CD4-positive, alpha-beta T cell treated with Interleukin-10 for 1 hour (primary cell): ENCODE results near the gene SIGLEC8.
"Not testable (repeated sequence)": the region's sequence is repeated elsewhere in the genome, so short reads cannot be mapped to it uniquely, and the experiment has no call there.

ENCODE experiments used
- DNase-seq: peaks from one replicate; pipeline ENCODE4 v3.0.0-alpha.2; 2020

SIGLEC8 gene

DNA sequence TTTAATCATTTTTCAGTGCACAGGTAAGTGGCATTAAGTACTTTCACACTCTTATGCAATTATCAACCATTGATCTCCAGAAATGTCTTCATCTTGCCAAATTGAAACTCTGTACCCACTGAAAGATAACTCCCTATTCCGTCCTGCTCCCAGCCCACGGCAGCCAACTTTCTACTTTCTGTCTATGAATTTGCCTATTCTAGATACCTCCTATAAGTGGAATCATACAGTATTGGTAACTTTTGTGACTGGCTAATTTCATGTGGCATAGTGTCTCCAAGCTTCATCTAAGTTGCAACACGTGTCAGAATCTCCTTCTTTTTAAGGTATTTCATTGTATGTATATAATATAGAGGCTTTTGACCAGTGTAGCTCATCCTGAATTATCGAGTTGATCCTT, 14.4 kb upstream of the SIGLEC8 start:
- no peak for DNase-seq

DNA sequence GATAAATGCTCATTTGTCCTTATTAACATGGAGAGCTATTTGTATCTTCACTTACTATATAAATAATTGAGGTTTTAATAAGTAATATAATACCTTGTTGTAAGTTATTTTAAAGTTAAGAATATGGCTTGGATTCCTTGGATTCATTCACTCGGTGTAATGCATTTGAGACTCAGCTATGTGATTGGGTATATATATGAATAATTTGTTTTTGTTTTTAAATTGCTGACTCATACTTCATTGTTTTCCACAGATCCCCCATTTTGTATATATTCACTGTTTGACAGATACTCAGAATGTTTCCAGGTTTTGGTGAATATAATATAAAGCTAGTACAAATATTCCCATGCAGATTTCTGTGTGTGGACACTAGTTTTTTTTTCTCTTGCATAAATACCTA, 13.3 kb upstream of the SIGLEC8 start:
- no peak for DNase-seq

DNA sequence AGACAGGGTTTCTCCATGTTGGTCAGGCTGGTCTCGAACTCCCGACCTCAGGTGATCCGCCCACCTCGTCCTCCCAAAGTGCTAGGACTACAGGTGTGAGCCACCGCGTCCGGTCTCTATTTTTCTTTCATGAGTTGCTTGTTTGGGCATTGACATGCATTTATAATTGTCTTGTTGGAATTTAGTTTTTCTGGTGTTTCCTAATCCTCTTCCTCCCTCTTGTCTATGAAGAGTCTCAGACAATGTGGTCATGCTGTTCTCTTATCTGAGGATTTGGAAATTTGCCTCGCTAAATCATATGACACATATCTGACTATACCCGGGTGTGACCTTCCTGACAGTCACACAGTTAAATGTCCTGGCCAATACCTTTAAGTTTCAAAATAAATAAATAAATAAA, 12.7 kb upstream of the SIGLEC8 start:
- no peak for DNase-seq

DNA sequence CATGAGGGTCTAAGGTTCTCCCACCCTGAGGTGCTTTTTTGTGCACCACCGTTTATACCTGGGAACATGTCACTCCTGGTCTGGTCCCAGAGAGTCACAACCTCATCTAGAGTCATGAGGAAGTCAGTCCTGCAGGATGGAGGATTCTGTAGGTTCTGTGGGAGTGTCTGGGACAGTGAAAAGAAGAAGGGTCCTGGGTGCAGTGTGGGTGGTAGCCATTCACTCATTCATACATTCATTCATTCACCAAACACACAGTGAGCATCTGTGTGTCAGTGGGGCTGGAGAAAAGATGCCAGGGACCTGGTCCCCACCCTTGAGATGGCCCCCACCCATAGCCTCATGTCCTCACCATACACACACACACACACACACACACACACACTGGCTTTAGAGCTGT, 11.4 kb upstream of the SIGLEC8 start:
- no peak for DNase-seq

GRCh38 chr19:51469162-51469561, 10.9 kb upstream of the SIGLEC8 start:
- no peak for DNase-seq

GRCh38 chr19:51468545-51468920, 10.3 kb upstream of the SIGLEC8 start:
- no peak for DNase-seq

GRCh38 chr19:51467864-51468544, 9.8 kb upstream of the SIGLEC8 start:
- no peak for DNase-seq

- no peak for DNase-seq
Observed at GRCh38 chr19:51466723-51467122, 8.5 kb upstream of the SIGLEC8 start.

GRCh38 chr19:51463976-51464581, 5.8 kb upstream of the SIGLEC8 start:
- not testable (repeated sequence) for DNase-seq

- no peak for DNase-seq
Observed at GRCh38 chr19:51462681-51463080, 4.4 kb upstream of the SIGLEC8 start.

DNA sequence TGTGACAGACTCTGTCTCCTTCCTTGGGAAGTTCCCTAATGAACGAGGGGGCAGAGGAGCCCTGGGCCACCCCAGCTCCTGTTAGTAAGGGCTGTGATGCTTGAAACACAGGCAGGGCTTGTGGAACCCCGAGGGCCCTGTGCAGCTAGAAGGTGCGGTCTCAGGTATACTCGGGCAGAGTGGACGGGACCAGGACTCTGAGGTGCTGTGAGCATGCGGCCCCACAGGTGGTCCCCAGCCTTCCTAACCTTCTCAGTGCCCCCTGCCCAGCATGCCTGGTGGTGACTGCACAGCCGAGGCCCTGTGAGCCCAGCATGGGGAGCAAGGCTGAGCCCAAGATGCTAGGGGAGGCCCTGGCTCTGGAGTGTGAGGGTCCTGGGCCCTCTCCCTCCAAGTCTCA, 4.0 kb upstream of the SIGLEC8 start:
- no peak for DNase-seq

DNA sequence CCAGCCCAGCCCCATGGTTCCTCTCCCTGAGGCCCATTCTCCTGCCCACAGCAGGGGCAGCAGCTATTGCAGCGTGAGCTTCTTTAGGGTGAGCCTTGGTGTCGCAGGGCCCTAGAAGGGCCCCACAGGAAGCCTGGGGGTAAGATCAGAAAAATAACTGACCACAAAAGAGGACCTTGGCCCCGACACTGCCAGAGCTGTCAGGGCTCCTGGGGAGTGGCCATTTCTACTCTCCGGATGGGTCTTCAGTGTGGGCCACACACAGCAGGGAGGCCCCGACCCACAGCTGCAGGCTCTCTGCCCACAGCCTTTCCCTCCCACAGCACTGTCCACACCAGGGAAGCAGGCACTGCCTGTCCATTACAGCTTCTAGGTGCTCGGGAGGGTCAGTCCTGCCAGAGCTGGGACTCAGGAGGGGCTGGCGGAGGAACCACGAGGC, 3.5 kb upstream of the SIGLEC8 start:
- no peak for DNase-seq

- no peak for DNase-seq
Observed at GRCh38 chr19:51460164-51460992, 2.1 kb upstream of the SIGLEC8 start.

GRCh38 chr19:51458899-51459505, 748 bp upstream of the SIGLEC8 start:
- DNase-seq, result no peak

GRCh38 chr19:51457351-51458013, 772 bp downstream of the SIGLEC8 start:
- DNase-seq, result no peak

DNA sequence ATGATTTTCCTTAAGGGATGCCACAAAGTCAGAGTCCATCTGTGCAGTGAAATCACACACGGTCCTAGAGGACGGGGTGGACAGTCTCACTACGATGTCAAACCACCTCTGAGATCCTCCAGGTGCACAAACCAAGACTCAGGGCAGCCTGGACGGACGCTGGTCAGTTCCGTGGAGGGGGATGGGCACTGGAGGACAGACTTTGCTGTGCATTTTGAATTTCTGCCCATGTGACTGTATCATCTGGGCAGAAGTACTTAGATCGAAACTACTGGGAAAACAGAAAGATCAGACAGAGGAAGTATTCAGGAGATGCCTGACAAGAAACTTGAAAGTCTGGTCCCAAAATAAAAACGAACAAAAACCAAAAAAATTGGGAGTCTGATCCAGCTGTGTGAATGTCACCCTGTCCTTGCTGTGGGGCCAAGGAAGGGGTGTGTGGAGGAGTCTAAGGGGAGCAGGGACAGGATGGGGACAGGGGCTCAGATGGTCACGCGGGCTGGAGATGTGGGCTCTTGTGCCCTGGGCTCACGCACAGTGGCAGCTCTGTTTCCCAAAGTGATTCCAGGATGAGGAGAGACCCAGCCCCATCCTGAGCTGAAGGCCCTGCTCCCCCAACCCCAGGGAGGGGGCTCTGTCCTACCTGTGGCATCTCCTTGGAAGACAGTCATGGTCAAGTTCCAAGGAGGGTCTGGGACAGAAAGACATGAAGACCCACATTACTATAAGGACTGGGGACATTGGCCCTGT, 1.5 kb downstream of the SIGLEC8 start:
- DNase-seq, result no peak

DNA sequence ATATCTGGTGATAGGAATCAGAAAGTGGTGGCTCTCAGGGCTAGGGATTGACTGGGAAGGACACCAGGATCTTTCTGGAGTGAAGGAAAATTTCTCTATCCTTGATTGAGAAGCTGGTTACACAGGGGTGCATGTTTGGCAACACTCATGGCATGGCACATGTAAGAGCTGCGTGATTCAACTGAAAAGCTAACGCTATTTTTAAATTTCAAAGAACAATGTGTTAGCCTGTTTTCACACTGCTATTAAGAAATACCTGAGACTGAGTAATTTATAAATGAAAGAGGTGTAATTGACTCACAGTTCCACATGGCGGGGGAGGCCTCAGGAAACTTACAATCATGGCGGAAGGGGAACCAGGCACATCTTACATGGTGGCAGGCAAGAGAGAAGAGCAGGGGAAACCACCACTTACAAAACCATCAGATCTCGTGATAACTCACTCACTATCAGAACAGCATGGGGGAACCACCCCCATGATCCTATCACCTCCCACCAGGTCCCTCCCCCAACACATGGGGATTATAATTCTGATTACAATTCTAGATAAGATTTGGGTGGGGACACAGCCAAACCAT, 7.4 kb downstream of the SIGLEC8 start:
- no peak for DNase-seq

DNA sequence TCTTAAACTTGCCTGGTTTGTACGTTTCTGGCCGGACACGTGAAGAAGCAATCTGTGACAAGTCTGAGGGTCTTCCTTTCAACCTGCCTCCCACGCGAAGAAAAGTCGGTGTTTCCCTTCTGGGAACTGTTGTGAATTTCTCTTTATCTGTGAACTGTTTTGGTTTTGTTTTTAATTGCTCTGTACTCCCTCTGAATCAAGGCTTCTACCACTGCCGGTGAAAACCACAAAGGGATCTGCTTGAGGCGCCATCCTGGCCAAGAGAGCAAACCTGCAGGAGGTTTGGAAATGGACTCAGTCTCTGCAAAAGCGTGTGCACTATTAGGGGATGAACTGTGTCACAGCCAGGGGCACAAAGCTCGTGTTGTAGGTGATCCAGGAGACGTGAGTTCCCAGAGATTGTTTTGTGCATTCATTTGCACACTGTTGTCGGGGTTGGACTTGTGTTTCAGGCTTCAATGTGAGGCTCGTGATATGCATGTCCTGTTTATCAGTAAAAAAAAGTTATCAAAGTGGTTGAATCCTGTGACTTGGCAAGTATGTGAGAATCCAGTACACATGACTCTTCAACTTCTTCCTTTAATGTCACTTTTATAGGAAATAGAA, 9.7 kb downstream of the SIGLEC8 start:
- no peak for DNase-seq

DNA sequence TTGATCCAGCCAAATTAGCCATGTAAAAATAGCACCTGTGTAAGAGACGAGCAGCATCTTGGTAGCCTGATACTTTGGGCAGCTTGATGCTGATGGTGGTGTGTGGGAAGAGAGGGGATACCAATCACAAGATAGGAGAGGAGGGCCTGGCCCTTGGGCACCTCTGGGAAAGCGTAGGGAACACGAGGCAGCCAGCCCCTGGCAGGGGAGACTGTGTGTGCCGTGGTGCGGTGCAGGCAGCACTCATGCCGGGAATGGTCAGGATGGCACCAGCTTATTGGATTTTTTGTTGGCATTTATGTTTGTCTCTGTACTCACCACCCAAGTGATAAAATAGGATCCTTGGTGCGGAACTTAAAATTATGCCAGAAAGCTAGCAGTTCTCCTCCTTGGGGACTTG, 10.2 kb downstream of the SIGLEC8 start:
- no peak for DNase-seq

- not testable (repeated sequence) for DNase-seq
Observed at GRCh38 chr19:51447510-51447909, 10.7 kb downstream of the SIGLEC8 start.
